ENCODE measurements around the gene LIPA. TPM values are rescaled to one million over a fixed set of nuclear protein-coding genes. Genes with fewer than 3 reads are reported as not detected.

LIPA gene
- 34.1 and 43.4 TPM in 2 replicates for total RNA-seq

DNA sequence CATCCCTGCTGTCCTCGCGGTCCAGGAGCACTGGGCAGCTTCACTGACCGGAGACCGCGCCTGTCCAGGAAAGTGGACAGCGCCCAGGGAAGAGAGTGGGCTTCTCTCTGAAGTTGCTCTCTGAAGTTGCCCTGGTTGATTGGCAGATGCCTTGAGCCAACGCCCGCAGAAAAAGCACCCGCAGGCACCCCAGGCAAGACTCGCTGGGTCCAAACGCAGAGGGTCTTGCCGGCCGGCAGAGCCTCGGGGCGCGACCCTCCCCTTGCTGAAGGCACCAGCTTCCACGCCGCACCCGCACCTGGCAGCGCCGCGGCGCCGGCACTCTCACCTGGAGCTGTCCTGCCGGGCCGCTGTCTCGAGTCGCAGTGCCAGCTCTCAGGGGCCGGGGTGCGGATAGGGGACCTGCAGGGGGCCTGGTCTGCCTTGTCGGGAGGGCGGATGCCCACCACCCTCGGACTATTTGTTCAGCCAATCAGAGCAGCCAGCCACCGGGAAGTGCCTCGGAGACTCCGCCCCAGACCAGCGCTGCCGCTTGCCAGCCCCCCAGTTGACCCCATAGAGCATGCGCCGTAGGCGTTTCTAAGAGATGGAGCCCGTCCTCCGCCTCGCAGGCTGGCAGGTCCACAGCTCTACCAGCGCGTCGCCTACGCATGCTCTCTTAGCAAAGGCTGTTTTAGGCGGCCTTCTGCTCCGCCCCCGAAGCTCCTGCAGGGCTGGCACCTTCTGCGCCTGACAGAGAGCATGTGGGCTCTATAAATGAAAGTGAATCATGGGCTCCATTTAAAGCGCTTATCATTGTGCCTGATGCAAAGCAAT is at the start of gene LIPA:
Gene LIPA (minus strand): TSS at position 367 of the 816 bp plus-strand sequence. CDS start 4,127 bp downstream, outside the sequence.

DNA sequence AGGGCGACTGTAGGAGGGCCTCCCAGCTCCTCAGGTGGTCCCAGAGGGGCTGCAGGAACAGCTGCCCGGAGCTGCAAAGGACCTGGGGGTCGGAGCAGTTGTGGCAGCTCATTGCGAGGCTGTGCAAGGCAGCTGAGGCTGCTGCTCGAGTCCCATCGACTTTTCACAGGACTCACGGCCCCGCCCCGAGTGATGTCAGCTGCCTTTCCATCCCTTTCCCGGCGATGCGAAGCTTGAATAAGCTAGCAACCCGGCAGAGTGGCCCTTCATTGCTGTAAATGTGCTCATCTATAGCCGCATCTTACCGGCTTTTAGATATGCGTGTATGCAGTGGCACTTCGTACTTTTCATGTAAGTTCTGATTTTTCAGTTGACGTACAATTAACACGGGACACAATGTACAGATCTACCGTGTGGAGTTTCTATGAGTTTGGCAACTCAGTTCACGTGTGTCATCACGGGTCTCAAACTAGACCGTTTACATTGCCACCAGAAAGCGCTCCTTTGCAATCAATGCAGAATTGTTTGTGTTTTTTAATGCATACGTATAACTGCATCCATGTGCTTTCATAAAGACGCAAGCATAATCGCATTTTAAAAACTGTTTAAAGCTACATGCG is 44.3 kb downstream of the LIPA start, which contains the start of gene CH25H:
Gene CH25H (minus strand): TSS at position 137 of the 620 bp plus-strand sequence. CDS start 25 bp downstream, at position 112.

Other genes with a start within 250 kb of the LIPA start
- under 0.01 TPM in 1 of 2 replicates, not detected in the other for gene CH25H, start 44.5 kb downstream of the LIPA start, total RNA-seq
- gene IFIT2, start 50.3 kb upstream of the LIPA start, total RNA-seq: 0.21 and 6.3 TPM in 2 replicates
- 0.64 and 9.9 TPM in 2 replicates for gene IFIT3, start 76.2 kb upstream of the LIPA start, total RNA-seq
- gene IFIT1B, start 126.3 kb upstream of the LIPA start, total RNA-seq: not detected in 2 replicates
- 3.4 TPM in 1 of 2 replicates, not detected in the other for gene IFIT1, start 140.8 kb upstream of the LIPA start, total RNA-seq
- gene IFIT5, start 162.8 kb upstream of the LIPA start, total RNA-seq: 5.5 and 9.9 TPM in 2 replicates